ENCODE measurements around the gene CDH18. TPM values are rescaled to one million over a fixed set of nuclear protein-coding genes. Genes with fewer than 3 reads are reported as not detected.

The CDH18 gene
- total RNA-seq, 4 donors from 2014 or later = 2.1 TPM; not detected in 3

- TF ChIP-seq POLR2A (IDR thresholded peaks at IDR 0.05) = no peak
- TF ChIP-seq CTCF (IDR thresholded peaks at IDR 0.05) = no peak
- intact Hi-C loops (cut with DNase I; ENCODE audit: low total_unique reads) = no loop called here
- H3K36me3 ChIP-seq = no peaks in the 10 kb centered on the region
Measured at GRCh38 chr5:19655627-19656026, 332.4 kb downstream of the CDH18 start.

GRCh38 chr5:19638461-19638860 is 349.5 kb downstream of the CDH18 start:
- H3K27me3 ChIP-seq = no peaks in the 10 kb centered on the region
- H3K9me3 ChIP-seq = no peaks in the 10 kb centered on the region
- H3K27ac ChIP-seq = no peak overlapping the region
- no peaks in the 10 kb centered on the region for H3K4me1 ChIP-seq
- DNase-seq = no peak
- H3K36me3 ChIP-seq = no peaks in the 10 kb centered on the region
- no peak overlapping the region for H3K4me3 ChIP-seq
- intact Hi-C loops (cut with DNase I; ENCODE audit: low total_unique reads) = no loop called here
- TF ChIP-seq POLR2A (IDR thresholded peaks at IDR 0.05) (no peak), CTCF (IDR thresholded peaks at IDR 0.05) (no peak)

More at GRCh38 chr5:19655627-19656026, 332.4 kb downstream of the CDH18 start:
- no peak overlapping the region for H3K27ac ChIP-seq
- DNase-seq = no peak
- no peaks in the 10 kb centered on the region for H3K9me3 ChIP-seq
- H3K27me3 ChIP-seq = no peaks in the 10 kb centered on the region
- no peak overlapping the region for H3K4me3 ChIP-seq
- H3K4me1 ChIP-seq = no peaks in the 10 kb centered on the region

- Histone ChIP-seq H3K4me1 (no peaks in the 10 kb centered on the region), H3K27me3 (no peaks in the 10 kb centered on the region), H3K36me3 (no peaks in the 10 kb centered on the region), H3K4me3 (no peak overlapping the region), H3K9me3 (no peaks in the 10 kb centered on the region), H3K27ac (no peak overlapping the region)
- DNase-seq = no peak
- intact Hi-C loops (cut with DNase I; ENCODE audit: low total_unique reads) = no loop called here
- TF ChIP-seq CTCF (IDR thresholded peaks at IDR 0.05) (no peak), POLR2A (IDR thresholded peaks at IDR 0.05) (no peak)
Measured at GRCh38 chr5:19630876-19631275, 357.1 kb downstream of the CDH18 start.

GRCh38 chr5:19626211-19626610 is 361.8 kb downstream of the CDH18 start:
- no peak for TF ChIP-seq POLR2A (IDR thresholded peaks at IDR 0.05)
- no peak for TF ChIP-seq CTCF (IDR thresholded peaks at IDR 0.05)
- Histone ChIP-seq H3K4me3 (no peak overlapping the region), H3K9me3 (no peaks in the 10 kb centered on the region), H3K27me3 (no peaks in the 10 kb centered on the region), H3K27ac (no peak overlapping the region), H3K4me1 (no peaks in the 10 kb centered on the region), H3K36me3 (no peaks in the 10 kb centered on the region)
- DNase-seq = no peak
- intact Hi-C loops (cut with DNase I; ENCODE audit: low total_unique reads) = no loop called here

GRCh38 chr5:19625562-19625961 is 362.4 kb downstream of the CDH18 start:
- no peak for DNase-seq
- no peak overlapping the region for H3K27ac ChIP-seq
- intact Hi-C loops (cut with DNase I; ENCODE audit: low total_unique reads) = no loop called here
- no peaks in the 10 kb centered on the region for H3K4me1 ChIP-seq
- H3K27me3 ChIP-seq = no peaks in the 10 kb centered on the region
- no peaks in the 10 kb centered on the region for H3K36me3 ChIP-seq
- no peaks in the 10 kb centered on the region for H3K9me3 ChIP-seq
- TF ChIP-seq CTCF (IDR thresholded peaks at IDR 0.05) (no peak), POLR2A (IDR thresholded peaks at IDR 0.05) (no peak)
- H3K4me3 ChIP-seq = no peak overlapping the region

Data from uterus (tissue), 4 donors.